Bronchial epithelial cell (primary cell): ENCODE results near the gene JCAD. TPM values are rescaled to one million over a fixed set of nuclear protein-coding genes. Genes with fewer than 3 reads are reported as not detected.
"Not testable (repeated sequence)": the region's sequence is repeated elsewhere in the genome, so short reads cannot be mapped to it uniquely, and the experiment has no call there.

Source experiments
- DNase-seq: peaks from one replicate; pipeline ENCODE4 v3.0.0-alpha.2; 2010; ENCODE audit warnings: low read depth
- FAIRE-seq: peaks from 2 replicates; lab custom pipeline; 2011; peaks lifted over from hg19 to GRCh38; lab: Jason Lieb, UNC
- H3K27me3 ChIP-seq: 2 replicates; pipeline ENCODE4 v1.5.1; 2011; ENCODE audit warnings: low read length; ENCODE audit not compliant: control insufficient read depth, insufficient read depth
- H3K36me3 ChIP-seq: 2 replicates; pipeline ENCODE4 v1.5.1; 2011; ENCODE audit warnings: low read length; ENCODE audit not compliant: control insufficient read depth, insufficient read depth
- H3K4me3 ChIP-seq: 2 replicates; pipeline ENCODE4 v1.5.1; 2011; ENCODE audit warnings: mild to moderate bottlenecking, low read depth, low read length, control low read depth
- CTCF ChIP-seq: IDR thresholded peaks from 2 replicates; pipeline ENCODE4 v1.5.1; 2011; ENCODE audit warnings: mild to moderate bottlenecking, moderate library complexity, low read length, control low read depth, inconsistent platforms; ENCODE audit not compliant: insufficient read depth, severe bottlenecking
- total RNA-seq: library from RNA; depleted of rRNA; stranded (reverse); fragments of >200 nt; gene quantifications from 2 replicates; pipeline ENCODE4 v1.2.1, GENCODE V29; 2014

The JCAD gene
- total RNA-seq, 1 donor from 2014 or later, result under 0.01 TPM

DNA sequence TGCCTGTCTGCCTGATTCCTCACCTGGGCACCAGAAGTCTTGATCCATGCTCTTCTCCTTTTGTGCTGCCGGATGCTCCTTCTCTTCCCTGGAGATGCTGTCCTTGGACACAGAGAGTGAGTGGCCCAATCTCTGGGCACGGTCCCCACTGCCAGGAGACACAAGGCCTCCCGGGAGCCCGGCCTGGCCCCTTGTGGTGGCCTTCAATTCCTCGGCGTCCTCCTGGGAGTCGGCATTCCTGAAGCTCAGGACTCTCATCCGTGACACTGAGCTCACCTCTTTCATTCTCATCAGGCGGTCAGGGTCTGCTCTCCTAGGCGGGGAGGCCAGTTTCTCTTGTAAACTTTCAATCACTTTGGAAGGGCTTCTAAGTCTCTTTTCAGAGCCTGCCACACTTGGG lies 33.3 kb downstream of the JCAD start:
- H3K4me3 ChIP-seq, result no peak overlapping the region
- no peak for DNase-seq
- H3K36me3 ChIP-seq, result no peaks in the 10 kb centered on the region
- TF ChIP-seq CTCF, result no peak
- H3K27me3 ChIP-seq, result peaks cover 12% of the 10 kb centered on the region
- FAIRE-seq, result no peak

DNA sequence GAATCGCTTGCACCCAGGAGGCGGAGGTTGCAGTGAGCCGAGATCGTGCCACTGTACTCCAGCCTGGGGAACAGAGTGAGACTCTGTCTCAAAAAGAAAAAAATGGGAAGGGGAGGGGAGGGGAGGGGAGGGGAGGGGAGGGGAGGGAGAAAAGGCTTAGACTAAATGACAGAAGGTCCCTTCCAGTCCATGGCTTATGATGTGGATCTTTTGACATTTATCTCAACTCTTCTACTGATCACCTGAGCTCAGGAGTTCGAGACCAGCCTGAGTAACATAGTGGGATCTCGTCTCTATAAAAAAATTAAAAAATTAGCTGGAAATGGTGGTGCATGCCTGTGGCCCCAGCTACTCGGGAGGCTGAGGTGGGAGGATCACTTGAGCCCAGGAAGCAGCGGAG lies 34.0 kb downstream of the JCAD start:
- H3K4me3 ChIP-seq, FAIRE-seq, H3K36me3 ChIP-seq, DNase-seq: not testable (repeated sequence)
- H3K27me3 ChIP-seq, result peaks cover 10% of the 10 kb centered on the region

DNA sequence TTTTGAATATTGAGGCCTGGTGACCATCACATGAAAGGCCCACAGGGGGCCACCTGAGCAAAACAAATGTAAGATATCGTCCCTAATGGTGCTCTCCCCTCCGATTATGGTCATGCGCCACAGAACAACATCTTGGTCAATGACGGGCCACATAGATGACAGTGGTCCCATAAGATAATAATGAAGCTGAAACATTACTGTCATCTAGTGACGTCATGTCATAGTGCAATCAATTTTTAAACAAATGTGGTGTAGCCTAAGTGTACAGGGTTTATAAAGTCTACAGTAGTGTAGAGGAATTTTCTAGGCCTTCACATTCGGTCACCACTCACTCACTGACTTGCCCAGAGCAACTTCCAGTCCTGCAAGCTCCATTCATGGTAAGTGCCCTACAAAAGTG lies 36.8 kb downstream of the JCAD start:
- DNase-seq (no peak), FAIRE-seq (no peak)
- H3K4me3 ChIP-seq, result no peak overlapping the region
- TF ChIP-seq CTCF, result no peak
- H3K27me3 ChIP-seq, result peaks cover 2% of the 10 kb centered on the region
- H3K36me3 ChIP-seq, result no peaks in the 10 kb centered on the region

GRCh38 chr10:30019468-30019867 lies 39.9 kb downstream of the JCAD start:
- no peaks in the 10 kb centered on the region for H3K27me3 ChIP-seq
- FAIRE-seq, result no peak

GRCh38 chr10:30018496-30018895 lies 40.9 kb downstream of the JCAD start:
- Histone ChIP-seq H3K4me3 (no peak overlapping the region), H3K36me3 (no peaks in the 10 kb centered on the region), H3K27me3 (no peaks in the 10 kb centered on the region)
- FAIRE-seq (no peak), DNase-seq (no peak)
- no peak for TF ChIP-seq CTCF

More at GRCh38 chr10:30019468-30019867, 39.9 kb downstream of the JCAD start:
- no peak overlapping the region for H3K4me3 ChIP-seq
- no peak for DNase-seq
- H3K36me3 ChIP-seq, result no peaks in the 10 kb centered on the region
- TF ChIP-seq CTCF, result no peak

GRCh38 chr10:30017966-30018365 lies 41.4 kb downstream of the JCAD start:
- Histone ChIP-seq H3K4me3 (no peak overlapping the region), H3K27me3 (no peaks in the 10 kb centered on the region), H3K36me3 (no peaks in the 10 kb centered on the region)
- FAIRE-seq (no peak), DNase-seq (no peak)
- TF ChIP-seq CTCF, result no peak
